Posterior cingulate gyrus (tissue), 11 donors: ENCODE data around the gene SLC25A39.
"Not testable (repeated sequence)": the region's sequence is repeated elsewhere in the genome, so short reads cannot be mapped to it uniquely, and the experiment has no call there.

Source experiments
- DNase-seq, 10 donors: peaks; one replicate each; pipeline versions ENCODE4 v3.0.0 to v3.0.0-alpha.2; 2020 to 2021; ENCODE audit warnings: mixed read lengths in 3 of 10
- intact Hi-C: fragments of 100-400 bp; cut with DNase I; formaldehyde crosslinking; loops from one replicate; pipeline ENCODE4 v1.15.1; 2023

SLC25A39 gene

GRCh38 chr17:44324571-44325275, at the start of gene SLC25A39:
Gene SLC25A39, minus strand, starts transcription at chr17:44324823. Its CDS starts 1,261 bp downstream, at chr17:44323562.
- intact Hi-C loops = loop anchor here (5.0 to 10.0 kb wide), 2 partner anchors 182 to 200 kb away; partner anchors contain the start of genes HDAC5 and HROB

GRCh38 chr17:44372036-44372435, 47.4 kb upstream of the SLC25A39 start:
- DNase-seq = peak in 3 of 10 donors; percentile 25 to 36 (median 32)
- intact Hi-C loops = no loop called here

More at GRCh38 chr17:44324571-44325275, at the start of gene SLC25A39:
- peak; percentile 91 to 99 (median 95) for DNase-seq

- DNase-seq = peak in 1 of 10 donors; percentile 27
- intact Hi-C loops = not testable (repeated sequence)
Observed at GRCh38 chr17:44369414-44370023, 44.9 kb upstream of the SLC25A39 start.

- intact Hi-C loops = not testable (repeated sequence)
- DNase-seq = peak in 1 of 10 donors; percentile 69
Observed at GRCh38 chr17:44368391-44369243, 44.0 kb upstream of the SLC25A39 start.

- peak in 2 of 10 donors; percentile 36 to 54 for DNase-seq
- intact Hi-C loops = no loop called here
Observed at GRCh38 chr17:44367231-44367979, 42.8 kb upstream of the SLC25A39 start.

GRCh38 chr17:44365051-44365450, 40.4 kb upstream of the SLC25A39 start:
- intact Hi-C loops, DNase-seq: not testable (repeated sequence)

GRCh38 chr17:44363613-44364159, 39.1 kb upstream of the SLC25A39 start, which contains the start of gene FAM171A2:
Gene FAM171A2, minus strand, starts transcription at chr17:44363853. Its CDS starts 139 bp downstream, at chr17:44363714.
- DNase-seq = peak in 6 of 10 donors; percentile 36 to 94 (median 64)
- intact Hi-C loops = no loop called here

- intact Hi-C loops = no loop called here
- DNase-seq = no peak
Observed at GRCh38 chr17:44362949-44363612, 38.5 kb upstream of the SLC25A39 start.

GRCh38 chr17:44362459-44362948, 37.9 kb upstream of the SLC25A39 start:
- intact Hi-C loops = no loop called here
- peak in 1 of 10 donors; percentile 51 for DNase-seq

GRCh38 chr17:44361292-44362260, 37.0 kb upstream of the SLC25A39 start:
- intact Hi-C loops = no loop called here
- peak in 2 of 10 donors; percentile 47 to 76 for DNase-seq

- DNase-seq = peak in 2 of 10 donors; percentile 75 to 84
- intact Hi-C loops = no loop called here
Observed at GRCh38 chr17:44360826-44361225, 36.2 kb upstream of the SLC25A39 start.

- DNase-seq = no peak
- intact Hi-C loops = no loop called here
Observed at GRCh38 chr17:44360144-44360533, 35.5 kb upstream of the SLC25A39 start.

GRCh38 chr17:44359458-44360143, 35.0 kb upstream of the SLC25A39 start:
- DNase-seq = peak in 1 of 10 donors; percentile 71
- intact Hi-C loops = no loop called here

- intact Hi-C loops = no loop called here
- peak in 1 of 10 donors; percentile 55 for DNase-seq
Observed at GRCh38 chr17:44359006-44359405, 34.4 kb upstream of the SLC25A39 start.

- DNase-seq = no peak
- intact Hi-C loops = no loop called here
Observed at GRCh38 chr17:44358066-44358465, 33.4 kb upstream of the SLC25A39 start.

- peak in 1 of 10 donors; percentile 69 for DNase-seq
- intact Hi-C loops = no loop called here
Observed at GRCh38 chr17:44356241-44356640, 31.6 kb upstream of the SLC25A39 start.

- no peak for DNase-seq
- intact Hi-C loops = no loop called here
Observed at GRCh38 chr17:44355642-44356099, 31.0 kb upstream of the SLC25A39 start.
